ENCODE data around the gene RAD51B.

DNA sequence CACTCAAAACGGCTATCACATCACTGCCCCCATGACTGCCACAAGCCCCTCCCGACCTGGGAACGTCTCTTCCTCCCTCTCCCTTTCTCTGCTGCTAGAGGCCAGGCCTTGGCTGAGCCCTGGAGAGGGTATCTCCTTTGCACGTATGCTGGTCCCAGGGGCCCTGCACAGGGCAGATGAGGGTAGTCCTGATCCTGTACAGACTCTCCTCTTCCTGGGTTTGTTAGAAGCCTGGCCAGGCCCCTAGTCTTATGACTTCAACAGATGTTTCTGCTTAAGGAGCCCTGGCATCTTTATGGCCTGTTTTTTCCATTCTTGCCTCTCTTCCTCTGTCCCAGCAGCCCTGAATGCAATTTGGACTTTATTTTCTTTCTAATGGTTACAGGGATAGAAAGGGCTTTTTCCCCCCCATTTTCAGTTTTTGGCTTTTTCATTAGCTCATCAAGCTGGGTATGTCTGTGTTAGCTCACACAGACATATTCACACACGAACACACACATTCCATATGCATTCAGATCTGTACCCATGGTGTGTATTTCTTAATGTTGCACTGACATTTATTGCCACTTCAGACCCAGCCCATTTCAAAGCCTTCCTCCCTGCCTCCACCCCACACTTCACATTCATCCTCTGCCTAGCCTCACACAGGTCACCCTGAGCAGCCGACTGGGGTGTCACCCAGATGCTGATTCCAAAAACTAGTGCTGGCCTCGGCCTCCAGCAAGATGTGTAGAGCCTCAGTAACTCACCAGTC lies 770.0 kb downstream of the RAD51B start:
- TF ChIP-seq, protein P1, sequence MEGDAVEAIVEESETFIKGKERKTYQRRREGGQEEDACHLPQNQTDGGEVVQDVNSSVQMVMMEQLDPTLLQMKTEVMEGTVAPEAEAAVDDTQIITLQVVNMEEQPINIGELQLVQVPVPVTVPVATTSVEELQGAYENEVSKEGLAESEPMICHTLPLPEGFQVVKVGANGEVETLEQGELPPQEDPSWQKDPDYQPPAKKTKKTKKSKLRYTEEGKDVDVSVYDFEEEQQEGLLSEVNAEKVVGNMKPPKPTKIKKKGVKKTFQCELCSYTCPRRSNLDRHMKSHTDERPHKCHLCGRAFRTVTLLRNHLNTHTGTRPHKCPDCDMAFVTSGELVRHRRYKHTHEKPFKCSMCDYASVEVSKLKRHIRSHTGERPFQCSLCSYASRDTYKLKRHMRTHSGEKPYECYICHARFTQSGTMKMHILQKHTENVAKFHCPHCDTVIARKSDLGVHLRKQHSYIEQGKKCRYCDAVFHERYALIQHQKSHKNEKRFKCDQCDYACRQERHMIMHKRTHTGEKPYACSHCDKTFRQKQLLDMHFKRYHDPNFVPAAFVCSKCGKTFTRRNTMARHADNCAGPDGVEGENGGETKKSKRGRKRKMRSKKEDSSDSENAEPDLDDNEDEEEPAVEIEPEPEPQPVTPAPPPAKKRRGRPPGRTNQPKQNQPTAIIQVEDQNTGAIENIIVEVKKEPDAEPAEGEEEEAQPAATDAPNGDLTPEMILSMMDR (conservative IDR thresholded peaks at IDR 0.05; ENCODE audit: low read depth, low read length), result no peak
- TF ChIP-seq EZH2phosphoT487 (IDR thresholded peaks at IDR 0.05; ENCODE audit: borderline replicate concordance, low read length), result no peak

All from PC-3 (cell line).